ENCODE results near the gene GSG1L.

GRCh38 chr16:27777527-27777926, 286.0 kb downstream of the GSG1L start:
- TF ChIP-seq CTCF (IDR thresholded peaks at IDR 0.05; ENCODE audit: poor library complexity) (no peak), EZH2phosphoT487 (IDR thresholded peaks at IDR 0.05; ENCODE audit: low read depth, severe bottlenecking, unreplicated experiment) (no peak), EZH2 (IDR thresholded peaks at IDR 0.05; ENCODE audit: borderline replicate concordance) (no peak)
